GM19099 (cell line): Measurements from ENCODE around the gene TIMM50.

ENCODE experiments used
- POLR2A ChIP-seq: IDR thresholded peaks from 3 replicates; pipeline ENCODE4 v1.6.1; 2011; ENCODE audit warnings: low read depth; ENCODE audit not compliant: insufficient read length; ENCODE audit errors: extremely low read depth

Gene TIMM50

GRCh38 chr19:39489756-39490155 is 9.1 kb downstream of the TIMM50 start:
- no peak for TF ChIP-seq POLR2A

- TF ChIP-seq POLR2A, result no peak
Measured at GRCh38 chr19:39492225-39492624, 11.6 kb downstream of the TIMM50 start.

- no peak for TF ChIP-seq POLR2A
Measured at GRCh38 chr19:39492788-39493187, 12.2 kb downstream of the TIMM50 start.

- TF ChIP-seq POLR2A, result no peak
Measured at GRCh38 chr19:39494661-39495060, 14.0 kb downstream of the TIMM50 start.

GRCh38 chr19:39496063-39496462 is 15.4 kb downstream of the TIMM50 start:
- TF ChIP-seq POLR2A, result no peak

- TF ChIP-seq POLR2A, result no peak
Measured at GRCh38 chr19:39497701-39497995, 17.0 kb downstream of the TIMM50 start.

- TF ChIP-seq POLR2A, result no peak
Measured at GRCh38 chr19:39497996-39498797, 17.6 kb downstream of the TIMM50 start.

GRCh38 chr19:39498798-39499642 is 18.4 kb downstream of the TIMM50 start, which contains the start of gene DLL3:
DLL3 (plus strand) TSS chr19:39498947; CDS start chr19:39498975, 28 bp downstream.
- no peak for TF ChIP-seq POLR2A

- no peak for TF ChIP-seq POLR2A
Measured at GRCh38 chr19:39499932-39500331, 19.3 kb downstream of the TIMM50 start.

- no peak for TF ChIP-seq POLR2A
Measured at GRCh38 chr19:39500543-39500942, 19.9 kb downstream of the TIMM50 start.

GRCh38 chr19:39501340-39501739 is 20.7 kb downstream of the TIMM50 start:
- no peak for TF ChIP-seq POLR2A

GRCh38 chr19:39502640-39503417 is 22.2 kb downstream of the TIMM50 start:
- no peak for TF ChIP-seq POLR2A

- TF ChIP-seq POLR2A, result no peak
Measured at GRCh38 chr19:39506598-39506943, 25.9 kb downstream of the TIMM50 start.

GRCh38 chr19:39506944-39507714 is 26.5 kb downstream of the TIMM50 start:
- TF ChIP-seq POLR2A, result peak; percentile 60
